Head of caudate nucleus (tissue), 42 donors: ENCODE measurements around the gene ZBTB46.
"Not testable (repeated sequence)": the region's sequence is repeated elsewhere in the genome, so short reads cannot be mapped to it uniquely, and the experiment has no call there.

Experiments used
- DNase-seq, 42 donors: peaks; one replicate each; pipeline versions ENCODE4 v3.0.0 to v3.0.0-alpha.2; 2020 to 2021; ENCODE audit warnings: mixed read lengths in 7 of 42
- intact Hi-C: fragments of 100-400 bp; cut with DNase I; formaldehyde crosslinking; loops from one replicate; pipeline ENCODE4 v1.15.0; 2022

The ZBTB46 gene

DNA sequence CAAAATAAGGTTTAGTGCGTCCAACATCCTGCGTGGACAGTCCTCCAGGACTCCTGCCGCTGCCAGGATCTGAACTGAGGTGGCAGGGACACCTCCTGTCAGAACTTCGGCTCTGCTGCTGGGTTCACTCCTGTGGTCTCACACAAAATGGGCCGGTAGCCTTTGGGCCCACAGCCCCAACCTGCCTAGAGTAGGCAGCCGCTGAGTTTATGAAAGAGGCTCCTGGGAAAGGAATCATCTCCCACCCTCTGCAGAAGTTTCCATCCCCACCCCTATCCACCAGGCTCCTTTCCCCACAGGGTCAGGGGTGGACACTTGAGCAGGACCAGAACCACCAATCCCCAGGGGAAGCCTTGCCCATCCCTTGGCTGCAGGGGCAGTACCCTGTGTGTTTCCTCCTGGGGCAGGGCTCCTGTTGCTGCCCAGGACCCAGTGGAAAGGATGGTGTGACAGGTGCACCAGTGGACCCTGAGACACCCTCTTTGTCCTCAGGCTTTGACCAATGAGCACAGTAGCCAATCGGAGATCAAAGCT lies 28.2 kb upstream of the ZBTB46 start:
- DNase-seq: no peak
- intact Hi-C loops: loop anchor here (10.0 kb wide), 1 partner anchor 354 kb away; no protein-coding TSS in a partner anchor

GRCh38 chr20:63858393-63859165 lies 27.5 kb upstream of the ZBTB46 start:
- DNase-seq: no peak

DNA sequence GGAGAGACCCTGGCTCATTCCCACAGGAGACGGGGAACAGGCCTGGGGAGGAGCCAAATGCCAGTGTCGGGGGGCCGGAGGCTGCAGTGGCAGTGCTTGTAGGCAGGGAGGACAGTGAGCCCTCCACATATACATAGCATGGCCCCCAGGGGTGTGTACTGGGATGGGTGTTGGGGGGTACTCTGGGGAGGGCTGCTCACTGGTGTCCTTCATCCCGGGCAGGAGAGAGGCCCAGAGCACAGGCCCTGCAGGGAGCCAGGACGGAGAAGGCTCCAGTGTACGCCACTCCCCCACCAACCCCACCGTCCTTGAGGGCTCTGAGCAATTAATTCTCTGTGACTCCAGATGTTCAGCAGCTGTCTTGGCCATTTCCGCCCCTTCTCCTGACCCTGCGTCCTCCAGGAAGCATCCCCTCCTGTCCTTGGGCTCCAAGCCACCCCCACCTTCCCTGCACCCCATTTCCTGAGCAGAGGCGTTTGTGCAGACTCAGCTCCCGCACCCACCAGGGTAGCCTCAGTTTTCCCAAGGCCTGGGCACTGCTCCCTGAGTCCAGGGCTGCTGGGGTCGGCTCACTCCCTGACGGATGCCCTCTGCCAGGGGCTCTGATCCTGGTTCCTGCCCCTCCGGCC lies 26.8 kb upstream of the ZBTB46 start:
- no peak for DNase-seq
- intact Hi-C loops: loop anchor here (10.0 kb wide), 1 partner anchor 353 kb away; no protein-coding TSS in a partner anchor

More at GRCh38 chr20:63858393-63859165, 27.5 kb upstream of the ZBTB46 start:
- intact Hi-C loops: loop anchor here (10.0 kb wide), 1 partner anchor 354 kb away; no protein-coding TSS in a partner anchor

DNA sequence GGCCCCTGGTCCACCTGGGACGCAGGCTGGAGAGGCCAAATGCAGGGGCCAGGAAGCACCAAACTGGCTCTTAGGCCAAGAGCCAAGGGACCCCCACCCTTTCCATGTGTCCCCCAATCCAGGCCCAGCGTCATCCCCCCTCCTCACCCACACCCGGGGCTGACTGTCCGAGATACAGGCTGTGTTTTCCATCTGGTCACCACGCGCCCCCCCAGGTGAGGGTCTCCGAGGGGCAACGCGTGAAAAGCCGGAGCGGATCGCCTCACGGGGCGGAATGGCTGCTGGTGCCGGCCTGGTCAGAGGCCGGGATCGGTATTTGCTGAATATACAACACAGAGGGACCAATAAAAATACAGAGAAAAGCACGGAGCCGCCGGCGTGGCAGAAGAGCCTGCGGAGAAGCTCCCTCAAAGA lies 25.0 kb upstream of the ZBTB46 start:
- intact Hi-C loops: loop anchor here (10.0 kb wide), 1 partner anchor 351 kb away; no protein-coding TSS in a partner anchor
- no peak for DNase-seq

DNA sequence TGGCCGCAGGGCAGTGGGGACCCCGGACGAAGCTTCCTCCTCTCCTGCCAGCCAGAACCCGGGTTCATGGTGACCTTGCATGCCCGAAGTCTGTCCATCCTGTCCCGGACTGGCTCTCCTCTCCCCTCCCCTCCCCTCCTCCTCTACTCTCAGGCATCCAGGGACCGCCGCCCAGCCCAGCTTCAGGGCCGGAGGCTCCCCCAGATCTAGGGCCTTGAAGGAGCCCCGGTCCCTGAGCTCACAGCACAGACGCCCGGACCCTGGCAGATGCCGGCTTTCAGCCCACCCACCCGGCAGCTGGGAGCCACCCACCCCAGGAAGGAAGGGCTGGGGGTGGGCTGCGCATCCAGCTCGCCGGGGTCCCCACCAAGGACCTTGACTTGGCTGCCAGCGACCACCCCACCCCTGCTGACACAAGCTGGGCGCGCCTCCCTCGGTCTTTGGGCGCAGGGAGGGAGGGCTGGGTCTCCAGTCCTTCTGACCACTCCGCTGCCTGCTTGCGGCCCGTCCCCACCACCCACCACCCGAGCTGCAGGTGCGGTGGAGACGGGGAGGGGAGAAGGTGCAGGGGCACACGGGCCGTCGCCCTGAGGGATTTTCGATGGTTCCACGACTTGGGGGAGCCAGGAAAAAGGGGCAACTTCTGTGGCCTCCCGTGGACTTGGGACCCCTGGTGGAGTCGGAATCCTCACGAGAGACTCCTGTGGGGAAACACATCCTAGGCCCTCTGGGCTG lies 24.5 kb upstream of the ZBTB46 start:
- intact Hi-C loops: loop anchor here (10.0 kb wide), 1 partner anchor 351 kb away; no protein-coding TSS in a partner anchor
- DNase-seq: no peak

DNA sequence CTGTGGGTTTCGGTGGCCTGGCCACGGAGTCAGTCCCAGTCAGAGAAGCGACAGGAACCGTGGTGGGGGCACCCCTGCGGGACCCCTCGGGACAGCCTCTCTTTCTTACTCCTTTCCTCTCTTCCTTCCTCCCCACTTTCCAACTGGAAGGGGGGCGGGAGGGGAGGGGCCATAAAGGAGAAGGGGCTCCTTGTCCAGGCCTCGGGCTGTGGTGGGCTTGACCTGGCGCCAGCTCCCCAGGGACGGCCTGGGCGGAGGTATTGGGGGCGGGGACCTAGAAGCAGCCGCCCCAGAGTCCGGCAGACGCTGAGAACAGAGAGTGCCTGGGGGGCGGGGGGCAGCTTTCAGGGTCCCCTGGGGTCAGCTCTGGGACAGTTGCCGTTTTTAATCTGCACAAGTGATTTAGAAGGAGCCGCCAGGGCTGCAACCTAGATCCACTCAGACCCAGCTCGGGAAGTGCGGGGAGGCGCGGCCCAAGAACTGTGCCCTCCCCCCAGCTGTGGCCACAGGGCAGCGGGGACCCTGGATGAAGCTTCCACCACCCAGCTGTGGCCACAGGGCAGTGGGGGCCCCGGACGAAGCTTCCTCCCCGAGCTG lies 23.8 kb upstream of the ZBTB46 start:
- intact Hi-C loops: loop anchor here (10.0 kb wide), 1 partner anchor 350 kb away; no protein-coding TSS in a partner anchor
- DNase-seq: no peak

GRCh38 chr20:63854069-63854765 lies 23.2 kb upstream of the ZBTB46 start:
- DNase-seq: peak in 1 of 42 donors; percentile 47
- intact Hi-C loops: loop anchor here (10.0 kb wide), 1 partner anchor 349 kb away; no protein-coding TSS in a partner anchor

DNA sequence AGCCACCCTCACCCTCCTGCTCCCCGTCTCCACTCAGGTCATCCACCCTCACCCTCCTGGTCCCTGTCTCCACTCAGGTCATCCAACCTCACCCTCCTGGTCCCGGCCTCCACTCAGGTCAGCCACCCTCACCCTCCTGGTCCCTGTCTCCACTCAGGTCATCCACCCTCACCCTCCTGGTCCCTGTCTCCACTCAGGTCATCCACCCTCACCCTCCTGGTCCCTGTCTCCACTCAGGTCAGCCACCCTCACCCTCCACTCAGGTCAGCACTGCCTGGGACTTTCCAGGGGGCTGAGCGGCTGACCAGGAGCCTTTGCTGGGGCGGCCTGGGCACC lies 22.6 kb upstream of the ZBTB46 start:
- intact Hi-C loops: loop anchor here (10.0 kb wide), 1 partner anchor 349 kb away; no protein-coding TSS in a partner anchor
- not testable (repeated sequence) for DNase-seq

DNA sequence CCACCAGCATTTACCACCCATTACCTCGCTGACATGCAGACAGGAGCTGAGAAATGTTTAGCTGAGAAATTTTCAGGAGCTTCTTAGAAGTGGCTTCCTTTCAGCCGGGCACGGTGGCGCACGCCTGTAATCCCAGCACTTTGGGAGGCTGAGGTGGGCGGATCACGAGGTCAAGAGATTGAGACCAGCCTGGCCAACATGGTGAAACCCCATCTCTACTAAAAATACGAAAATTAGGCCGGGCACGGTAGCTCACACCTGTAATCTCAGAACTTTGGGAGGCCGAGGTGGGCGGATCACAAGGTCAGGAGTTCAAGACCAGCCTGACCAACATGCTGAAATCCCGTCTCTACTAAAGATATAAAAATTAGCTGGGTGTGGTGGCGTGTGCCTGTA lies 20.5 kb upstream of the ZBTB46 start:
- not testable (repeated sequence) for DNase-seq
- intact Hi-C loops: loop anchor here (10.0 kb wide), 1 partner anchor 347 kb away; no protein-coding TSS in a partner anchor

GRCh38 chr20:63850689-63851547 lies 19.9 kb upstream of the ZBTB46 start:
- no peak for DNase-seq
- intact Hi-C loops: loop anchor here (10.0 kb wide), 1 partner anchor 346 kb away; no protein-coding TSS in a partner anchor

- DNase-seq: no peak
Observed at GRCh38 chr20:63848003-63848911, 17.2 kb upstream of the ZBTB46 start.

DNA sequence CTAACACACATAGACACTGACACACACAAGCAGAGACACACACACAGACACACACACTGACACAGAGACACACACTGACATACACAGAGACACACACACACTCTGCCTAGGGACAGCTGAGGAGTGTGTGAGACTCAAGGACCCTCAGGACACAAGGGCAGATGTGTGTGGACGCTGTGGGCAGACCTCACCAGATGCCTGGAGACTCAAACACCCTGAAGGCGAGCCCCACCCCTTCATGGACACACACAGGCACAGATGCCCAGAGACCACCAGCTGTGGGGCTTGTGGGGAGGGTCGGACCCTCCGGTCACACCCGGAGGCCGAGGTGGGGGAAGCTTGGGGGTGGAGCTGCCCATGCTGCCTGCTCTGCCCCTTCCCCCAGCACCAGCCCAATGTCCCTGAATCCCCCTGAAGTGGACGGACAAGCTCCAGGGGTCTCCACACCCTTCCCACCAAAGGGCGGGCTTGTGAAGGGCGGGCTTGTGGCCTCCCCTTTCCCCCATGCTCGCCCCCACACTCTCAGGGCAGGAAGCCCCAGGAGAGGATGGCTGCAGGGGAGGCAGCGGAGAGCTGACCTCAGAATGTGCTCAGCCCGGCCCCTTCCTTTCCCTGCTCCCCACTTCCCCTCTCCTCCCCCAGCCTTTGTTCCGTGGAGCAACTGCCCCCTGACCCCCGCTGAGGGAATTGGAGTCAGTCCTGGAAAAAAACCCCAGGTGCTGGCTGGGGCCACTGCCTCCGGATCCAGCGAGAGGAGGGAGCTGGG lies 16.4 kb upstream of the ZBTB46 start:
- no peak for DNase-seq
- intact Hi-C loops: no loop called here

More at GRCh38 chr20:63848003-63848911, 17.2 kb upstream of the ZBTB46 start:
- intact Hi-C loops: no loop called here

DNA sequence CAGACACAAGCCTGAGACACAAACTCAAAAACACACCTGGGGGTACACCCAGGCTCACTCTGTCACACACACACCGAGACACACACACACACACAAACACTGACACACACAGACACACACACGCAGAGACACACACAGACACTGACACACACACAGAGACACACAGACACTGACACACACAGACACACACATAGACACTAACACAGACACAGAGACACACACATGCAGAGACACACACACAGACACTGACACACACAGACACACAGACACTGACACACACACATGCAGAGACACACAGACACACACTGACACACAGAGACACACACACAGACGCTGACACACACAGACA lies 15.8 kb upstream of the ZBTB46 start:
- intact Hi-C loops: no loop called here

DNA sequence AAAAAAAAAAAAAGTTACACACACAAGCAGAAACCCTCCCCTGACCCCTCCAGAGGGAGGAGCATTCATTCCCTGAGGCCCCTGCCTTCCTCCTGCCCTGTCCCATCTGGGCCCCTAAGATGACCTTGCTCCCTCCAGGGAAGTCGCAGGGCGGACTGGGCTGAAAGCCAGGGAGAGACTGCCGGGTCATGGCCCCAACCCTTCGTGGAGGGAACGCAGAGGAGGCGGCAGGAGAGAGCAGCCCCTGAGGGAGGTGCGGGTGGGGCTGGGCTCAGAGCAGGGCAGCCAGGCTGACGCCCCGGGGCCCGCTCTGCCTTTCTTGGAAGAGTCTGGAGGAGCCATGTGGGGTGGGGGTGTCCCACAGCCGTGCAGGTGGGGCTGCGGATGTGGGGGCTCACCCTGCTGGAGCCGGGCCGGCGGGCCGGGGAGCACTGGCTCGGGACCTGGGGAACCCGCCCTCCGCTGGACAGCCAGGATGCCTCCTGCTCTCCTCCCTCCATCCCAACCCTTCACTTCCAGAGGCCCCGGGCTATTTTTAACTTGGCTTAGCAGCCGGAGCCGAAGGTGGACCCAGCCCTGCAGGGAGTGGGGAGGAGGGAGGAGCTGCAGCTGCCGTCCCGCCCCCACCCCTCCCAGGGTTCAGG lies 15.2 kb upstream of the ZBTB46 start:
- intact Hi-C loops: no loop called here
- DNase-seq: no peak

More for the DNA sequence above, 15.8 kb upstream of the ZBTB46 start:
- DNase-seq: no peak

- intact Hi-C loops: no loop called here
- no peak for DNase-seq
Observed at GRCh38 chr20:63844511-63844991, 13.5 kb upstream of the ZBTB46 start.
